ENCODE measurements around the gene ZBTB46.

GRCh38 chr20:63693733-63694583, 137.1 kb downstream of the ZBTB46 start:
- TF ChIP-seq CTCF (IDR thresholded peaks at IDR 0.05) (no peak), POLR2A (IDR thresholded peaks at IDR 0.05) (no peak)

All from lower leg skin (tissue), 3 donors.